Measurements from ENCODE around the gene RCC2. TPM values are rescaled to one million over a fixed set of nuclear protein-coding genes. Genes with fewer than 3 reads are reported as not detected.

Gene RCC2
- total RNA-seq, 1 experiment from 2014 or later: 107 TPM

DNA sequence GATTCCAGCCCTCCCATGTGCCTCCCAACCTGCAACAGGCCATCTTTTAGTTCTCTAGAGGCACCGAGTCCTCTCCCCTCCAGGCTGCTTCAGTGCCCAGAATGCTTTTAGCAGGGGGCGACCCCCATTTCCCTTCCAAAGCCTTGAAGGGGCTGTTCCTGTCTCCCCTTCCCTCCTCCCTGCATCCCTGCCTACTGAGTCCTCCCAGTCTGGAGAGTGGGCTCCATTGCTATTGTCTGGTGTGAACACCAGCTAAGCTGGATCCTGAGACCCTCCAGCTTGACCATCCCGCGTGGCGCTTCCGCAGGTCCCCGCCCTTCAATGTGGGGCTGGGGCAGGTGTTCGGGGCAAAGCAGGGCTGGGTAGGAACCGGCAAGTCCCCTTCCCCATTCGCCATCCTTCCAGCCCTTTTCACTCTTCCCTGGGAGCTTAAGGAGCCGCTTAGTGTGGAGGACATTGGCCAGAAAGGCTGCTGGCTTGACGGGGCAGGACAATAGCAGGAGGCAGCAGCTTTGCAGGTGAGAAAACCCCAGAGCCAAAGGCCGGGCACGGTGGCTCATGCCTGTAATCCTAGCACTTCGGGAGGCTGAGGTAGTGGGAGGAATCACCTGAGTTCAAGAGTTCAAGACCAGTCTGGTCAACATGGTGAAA is 35.3 kb downstream of the RCC2 start:
- no peaks in the 10 kb centered on the region for H3K9me3 Mint-ChIP-seq (ENCODE audit: low read depth, unreplicated experiment)
- no peaks in the 10 kb centered on the region for H3K4me1 Mint-ChIP-seq (ENCODE audit: low read depth, unreplicated experiment)
- BruUV-seq (replicated peaks): no TSS peak
- no peak overlapping the region for H3K27ac Mint-ChIP-seq (ENCODE audit: unreplicated experiment)
- H3K4me3 Mint-ChIP-seq (ENCODE audit: low read depth, unreplicated experiment): no peak overlapping the region
- no peak for DNase-seq
- no peaks in the 10 kb centered on the region for H3K27me3 Mint-ChIP-seq (ENCODE audit: unreplicated experiment)
- TF ChIP-seq, protein P1, sequence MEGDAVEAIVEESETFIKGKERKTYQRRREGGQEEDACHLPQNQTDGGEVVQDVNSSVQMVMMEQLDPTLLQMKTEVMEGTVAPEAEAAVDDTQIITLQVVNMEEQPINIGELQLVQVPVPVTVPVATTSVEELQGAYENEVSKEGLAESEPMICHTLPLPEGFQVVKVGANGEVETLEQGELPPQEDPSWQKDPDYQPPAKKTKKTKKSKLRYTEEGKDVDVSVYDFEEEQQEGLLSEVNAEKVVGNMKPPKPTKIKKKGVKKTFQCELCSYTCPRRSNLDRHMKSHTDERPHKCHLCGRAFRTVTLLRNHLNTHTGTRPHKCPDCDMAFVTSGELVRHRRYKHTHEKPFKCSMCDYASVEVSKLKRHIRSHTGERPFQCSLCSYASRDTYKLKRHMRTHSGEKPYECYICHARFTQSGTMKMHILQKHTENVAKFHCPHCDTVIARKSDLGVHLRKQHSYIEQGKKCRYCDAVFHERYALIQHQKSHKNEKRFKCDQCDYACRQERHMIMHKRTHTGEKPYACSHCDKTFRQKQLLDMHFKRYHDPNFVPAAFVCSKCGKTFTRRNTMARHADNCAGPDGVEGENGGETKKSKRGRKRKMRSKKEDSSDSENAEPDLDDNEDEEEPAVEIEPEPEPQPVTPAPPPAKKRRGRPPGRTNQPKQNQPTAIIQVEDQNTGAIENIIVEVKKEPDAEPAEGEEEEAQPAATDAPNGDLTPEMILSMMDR (IDR thresholded peaks at IDR 0.05; ENCODE audit: unreplicated experiment): no peak
- CTCF ChIA-PET: no interaction called here
- H3K36me3 Mint-ChIP-seq (ENCODE audit: insufficient read depth, unreplicated experiment): peaks cover 40% of the 10 kb centered on the region
- intact Hi-C loops (cut with micrococcal nuclease; ENCODE audit: unreplicated experiment): loop anchor here (10.0 kb wide), 1 partner anchor 169 kb away; no protein-coding TSS in a partner anchor

DNA sequence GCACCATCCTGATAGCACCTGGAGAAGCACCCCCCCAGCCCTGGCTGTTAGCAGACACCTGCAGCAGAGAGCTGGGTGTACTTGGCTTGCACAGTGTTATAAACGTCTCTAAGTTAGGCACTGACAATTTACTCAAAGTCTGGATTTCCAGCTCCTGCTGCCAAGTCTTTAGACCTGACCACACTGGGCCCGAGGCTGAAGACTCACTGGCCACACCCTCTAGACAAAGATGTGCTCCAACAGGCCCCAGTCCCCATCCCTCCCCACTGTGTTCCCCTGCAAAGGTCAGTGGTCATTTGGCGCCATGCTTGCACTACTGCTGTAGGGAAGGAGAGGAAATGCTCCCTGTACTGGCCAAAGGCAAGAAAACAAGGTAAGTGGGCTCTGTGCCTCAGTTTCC is 36.4 kb downstream of the RCC2 start:
- DNase-seq: no peak
- Mint-ChIP-seq H3K27me3 (ENCODE audit: unreplicated experiment) (no peaks in the 10 kb centered on the region), H3K36me3 (ENCODE audit: insufficient read depth, unreplicated experiment) (peaks cover 29% of the 10 kb centered on the region), H3K4me3 (ENCODE audit: low read depth, unreplicated experiment) (no peak overlapping the region), H3K9me3 (ENCODE audit: low read depth, unreplicated experiment) (no peaks in the 10 kb centered on the region), H3K27ac (ENCODE audit: unreplicated experiment) (no peak overlapping the region), H3K4me1 (ENCODE audit: low read depth, unreplicated experiment) (no peaks in the 10 kb centered on the region)
- intact Hi-C loops (cut with micrococcal nuclease; ENCODE audit: unreplicated experiment): loop anchor here (10.0 kb wide), 1 partner anchor 168 kb away; no protein-coding TSS in a partner anchor
- BruUV-seq (replicated peaks): no TSS peak
- CTCF ChIA-PET: no interaction called here
- TF ChIP-seq, protein P1 (IDR thresholded peaks at IDR 0.05; ENCODE audit: unreplicated experiment): no peak

DNA sequence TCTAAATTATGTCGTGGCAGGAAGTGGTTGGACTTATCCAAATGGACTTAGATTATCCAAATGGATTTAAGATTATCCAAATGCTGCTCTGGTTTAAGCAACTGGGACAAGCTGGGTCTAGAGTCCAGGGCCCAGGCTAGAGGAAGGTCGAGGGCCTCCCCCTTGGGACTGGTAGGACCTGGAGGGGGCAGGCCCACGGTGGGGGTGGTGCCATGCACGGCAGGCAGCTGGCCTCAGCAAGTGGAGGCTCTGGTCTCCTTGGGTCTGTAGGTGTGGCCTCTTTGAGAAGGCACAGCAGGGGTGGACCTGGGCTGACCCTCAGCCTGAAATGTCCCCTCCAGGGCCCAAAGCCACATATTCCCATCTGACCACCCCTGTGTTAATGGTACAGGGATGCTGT is 37.6 kb downstream of the RCC2 start:
- TF ChIP-seq, protein P1 (IDR thresholded peaks at IDR 0.05; ENCODE audit: unreplicated experiment): no peak
- intact Hi-C loops (cut with micrococcal nuclease; ENCODE audit: unreplicated experiment): loop anchor here (10.0 kb wide), 1 partner anchor 167 kb away; no protein-coding TSS in a partner anchor
- DNase-seq: no peak
- Mint-ChIP-seq H3K27me3 (ENCODE audit: unreplicated experiment) (no peaks in the 10 kb centered on the region), H3K4me3 (ENCODE audit: low read depth, unreplicated experiment) (no peak overlapping the region), H3K4me1 (ENCODE audit: low read depth, unreplicated experiment) (no peaks in the 10 kb centered on the region), H3K9me3 (ENCODE audit: low read depth, unreplicated experiment) (no peaks in the 10 kb centered on the region), H3K36me3 (ENCODE audit: insufficient read depth, unreplicated experiment) (peaks cover 18% of the 10 kb centered on the region), H3K27ac (ENCODE audit: unreplicated experiment) (no peak overlapping the region)
- CTCF ChIA-PET: no interaction called here
- no TSS peak for BruUV-seq (replicated peaks)

DNA sequence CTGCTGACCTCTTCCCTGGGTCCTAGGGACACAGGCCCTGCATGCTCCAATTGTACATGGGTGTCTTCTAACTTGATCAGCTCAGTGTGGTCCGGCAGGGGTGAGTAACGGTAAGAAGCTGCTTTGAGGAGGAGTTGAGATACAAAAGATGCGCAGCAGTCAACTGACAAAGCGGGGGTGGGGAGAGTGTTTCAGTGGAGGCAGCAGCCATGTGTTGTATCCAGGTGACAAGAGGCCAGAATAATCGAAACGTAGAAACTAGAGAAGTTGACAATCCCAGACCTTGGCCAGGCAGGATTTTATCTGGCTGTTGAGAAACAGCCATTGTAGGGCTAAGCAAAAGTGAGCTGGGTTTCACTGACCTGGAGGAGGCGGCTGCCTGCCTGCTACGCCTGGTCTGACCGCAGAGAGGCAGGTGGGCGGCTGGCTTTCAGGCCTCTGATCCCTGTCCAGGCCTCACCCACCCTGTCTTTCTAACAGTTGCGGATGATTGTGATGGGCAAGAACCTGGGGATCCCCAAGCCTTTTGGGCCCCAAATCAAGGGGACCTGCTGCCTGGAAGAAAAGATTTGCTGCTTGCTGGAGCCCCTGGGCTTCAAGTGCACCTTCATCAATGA is 38.6 kb downstream of the RCC2 start:
- TF ChIP-seq, protein P1 (IDR thresholded peaks at IDR 0.05; ENCODE audit: unreplicated experiment): no peak
- peaks cover 15% of the 10 kb centered on the region for H3K36me3 Mint-ChIP-seq (ENCODE audit: insufficient read depth, unreplicated experiment)
- BruUV-seq (replicated peaks): no TSS peak
- H3K27me3 Mint-ChIP-seq (ENCODE audit: unreplicated experiment): no peaks in the 10 kb centered on the region
- no peaks in the 10 kb centered on the region for H3K9me3 Mint-ChIP-seq (ENCODE audit: low read depth, unreplicated experiment)
- DNase-seq: no peak
- H3K4me1 Mint-ChIP-seq (ENCODE audit: low read depth, unreplicated experiment): no peaks in the 10 kb centered on the region
- CTCF ChIA-PET: interaction anchor here (0.7 kb wide), 1 partner anchor 155 kb away, joined by 4 read pairs; no protein-coding TSS in a partner anchor
- intact Hi-C loops (cut with micrococcal nuclease; ENCODE audit: unreplicated experiment): loop anchor here (10.0 kb wide), 1 partner anchor 166 kb away; no protein-coding TSS in a partner anchor
- no peak overlapping the region for H3K4me3 Mint-ChIP-seq (ENCODE audit: low read depth, unreplicated experiment)
- no peak overlapping the region for H3K27ac Mint-ChIP-seq (ENCODE audit: unreplicated experiment)

Measured in Calu3 (cell line).